NOMO-1 treated with DMSO at 0.1 percent for 48 hours (cell line): ENCODE data around the gene EEF2K.
"Not testable (repeated sequence)": the region's sequence is repeated elsewhere in the genome, so short reads cannot be mapped to it uniquely, and the experiment has no call there.

Experiments used
- DNase-seq: peaks from one replicate; lab custom pipeline; 2025; ENCODE audit not compliant: unreplicated experiment; lab: John Stamatoyannopoulos, UW

Gene EEF2K

GRCh38 chr16:22292320-22292719, 86.2 kb downstream of the EEF2K start:
- DNase-seq: no peak

GRCh38 chr16:22293137-22294106, 87.3 kb downstream of the EEF2K start:
- no peak for DNase-seq

GRCh38 chr16:22296225-22297113, 90.4 kb downstream of the EEF2K start:
- no peak for DNase-seq

- DNase-seq: peak; percentile 92
Observed at GRCh38 chr16:22297114-22297870, 91.2 kb downstream of the EEF2K start, which contains the start of gene POLR3E. TSS of gene POLR3E (plus strand) at chr16:22297409. CDS start at chr16:22302969, 5,560 bp downstream.

GRCh38 chr16:22297871-22298733, 92.0 kb downstream of the EEF2K start:
- peak; percentile 86 for DNase-seq

GRCh38 chr16:22299036-22299435, 93.0 kb downstream of the EEF2K start:
- no peak for DNase-seq

DNA sequence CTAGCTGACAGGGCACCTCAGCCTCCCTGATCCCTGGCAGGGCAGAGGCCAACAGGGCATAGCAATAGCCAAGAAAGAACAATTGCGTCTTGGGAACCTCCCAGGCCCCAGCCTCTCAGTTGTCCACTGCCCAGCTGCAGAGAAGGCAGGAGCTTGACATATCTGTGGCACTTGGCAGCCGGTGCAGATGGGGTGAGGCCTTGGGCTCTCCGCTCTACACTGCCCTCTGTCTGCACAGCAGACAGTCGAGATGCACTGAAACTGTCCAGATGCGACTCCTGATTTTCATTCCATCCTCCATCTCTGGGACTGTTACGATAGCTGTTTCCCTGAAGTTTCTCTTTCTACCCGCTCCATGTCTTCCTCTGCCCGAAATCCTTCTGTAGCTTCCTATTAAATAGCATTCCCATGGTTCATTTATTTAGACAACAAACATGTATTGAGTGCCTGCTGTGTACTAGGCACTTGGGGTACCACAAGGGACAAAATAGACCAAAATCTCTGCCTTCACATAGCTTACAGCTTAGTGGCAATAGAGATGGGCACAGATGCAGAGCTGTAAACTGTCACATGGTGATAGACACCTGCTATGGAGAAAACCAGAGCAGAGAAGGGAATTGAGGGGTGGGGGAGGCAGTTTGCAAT, 94.5 kb downstream of the EEF2K start:
- peak; percentile 31 for DNase-seq

- not testable (repeated sequence) for DNase-seq
Observed at GRCh38 chr16:22301423-22301822, 95.3 kb downstream of the EEF2K start.

GRCh38 chr16:22302776-22303363, 96.8 kb downstream of the EEF2K start:
- no peak for DNase-seq

DNA sequence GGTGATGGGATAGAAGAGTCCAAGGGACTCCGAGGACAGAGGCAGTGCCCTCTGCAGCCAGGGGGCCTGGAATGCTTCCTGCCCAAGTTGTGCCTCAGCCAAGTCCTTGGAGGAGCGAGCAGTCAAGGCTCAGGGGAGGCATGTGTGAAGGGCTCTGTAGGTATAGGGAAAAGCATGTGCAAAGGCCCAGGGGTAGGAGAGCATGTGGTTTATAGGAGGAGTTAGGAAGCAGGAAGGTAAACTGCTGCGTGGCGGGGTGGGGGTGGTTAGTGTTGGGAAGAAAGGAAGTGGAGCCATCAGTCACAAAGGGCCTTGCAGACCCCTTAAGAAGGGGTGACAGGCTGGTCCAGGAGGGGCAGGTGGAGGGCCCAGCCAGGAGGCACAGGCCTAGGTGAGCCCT, 98.3 kb downstream of the EEF2K start:
- DNase-seq: no peak

DNA sequence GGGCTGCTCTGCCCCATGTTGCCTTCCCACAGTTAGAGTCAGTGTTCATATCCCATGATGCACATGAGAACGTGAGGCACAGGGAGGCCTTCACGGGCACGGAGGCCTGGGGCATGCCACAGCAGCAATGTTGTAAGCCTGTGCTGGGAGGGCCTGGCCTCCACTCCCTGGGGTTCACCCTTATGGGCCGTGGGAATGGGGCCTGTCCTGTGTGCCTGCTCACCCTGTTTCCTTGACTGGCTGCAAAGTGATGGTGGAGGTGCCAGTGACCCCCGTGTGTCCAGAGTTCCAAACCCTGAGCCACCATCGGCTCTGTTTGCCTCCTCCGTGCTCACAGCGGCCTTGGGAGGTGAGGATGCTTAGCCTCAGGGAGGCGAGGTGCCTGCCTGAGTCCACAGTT, 100.7 kb downstream of the EEF2K start:
- no peak for DNase-seq

- no peak for DNase-seq
Observed at GRCh38 chr16:22307838-22308237, 101.8 kb downstream of the EEF2K start.

- no peak for DNase-seq
Observed at GRCh38 chr16:22308824-22309520, 102.9 kb downstream of the EEF2K start.

- no peak for DNase-seq
Observed at GRCh38 chr16:22311520-22311919, 105.4 kb downstream of the EEF2K start.

GRCh38 chr16:22312897-22313781, 107.1 kb downstream of the EEF2K start:
- no peak for DNase-seq

- DNase-seq: no peak
Observed at GRCh38 chr16:22313876-22314470, 107.9 kb downstream of the EEF2K start.
